HL-60 (cell line): ENCODE data around the gene ZBTB7C.

Experiments
- DNase-seq, 2 experiments: peaks; one replicate each; pipeline ENCODE4 v3.0.0-alpha.2; 2010 to 2020; ENCODE audit warnings: low read depth in 1 of 2, low spot score in 1 of 2
- H3K27ac ChIP-seq: fragments of 250-450 bp; sonication (Bioruptor Pico); replicated peaks from 2 replicates; pipeline ENCODE4 v1.5.1; 2020; ENCODE audit warnings: mild to moderate bottlenecking, moderate library complexity
- H3K27me3 ChIP-seq: fragments of 250-450 bp; sonication (Bioruptor Pico); 2 replicates; pipeline ENCODE4 v1.5.1; 2021; ENCODE audit warnings: mild to moderate bottlenecking, moderate library complexity; ENCODE audit not compliant: insufficient read depth, poor library complexity, severe bottlenecking
- H3K4me3 ChIP-seq: replicated peaks from 2 replicates; pipeline ENCODE4 v1.5.1; 2011; ENCODE audit warnings: mild to moderate bottlenecking, control low read depth, low read length; ENCODE audit not compliant: insufficient read depth
- GABPA ChIP-seq: IDR thresholded peaks from 2 replicates; pipeline ENCODE4 v1.6.1; 2012; ENCODE audit warnings: low read depth
- POLR2AphosphoS5 ChIP-seq: IDR thresholded peaks from 2 replicates; pipeline ENCODE4 v1.6.1; 2012; ENCODE audit warnings: low read depth
- SPI1 ChIP-seq: IDR thresholded peaks from 2 replicates; pipeline ENCODE4 v1.6.1; 2012; ENCODE audit warnings: low read depth, mild to moderate bottlenecking, borderline replicate concordance
- TF ChIP-seq, protein P1 (sequence below): IDR thresholded peaks from one replicate; pipeline ENCODE4 v1.5.1; 2011; ENCODE audit warnings: low read length, control low read depth, inconsistent platforms; ENCODE audit not compliant: insufficient read depth
- TF ChIP-seq, protein P2 (sequence below): IDR thresholded peaks from 2 replicates; pipeline ENCODE4 v1.6.1; 2012; ENCODE audit warnings: low read depth; ENCODE audit not compliant: insufficient replicate concordance

ZBTB7C gene

DNA sequence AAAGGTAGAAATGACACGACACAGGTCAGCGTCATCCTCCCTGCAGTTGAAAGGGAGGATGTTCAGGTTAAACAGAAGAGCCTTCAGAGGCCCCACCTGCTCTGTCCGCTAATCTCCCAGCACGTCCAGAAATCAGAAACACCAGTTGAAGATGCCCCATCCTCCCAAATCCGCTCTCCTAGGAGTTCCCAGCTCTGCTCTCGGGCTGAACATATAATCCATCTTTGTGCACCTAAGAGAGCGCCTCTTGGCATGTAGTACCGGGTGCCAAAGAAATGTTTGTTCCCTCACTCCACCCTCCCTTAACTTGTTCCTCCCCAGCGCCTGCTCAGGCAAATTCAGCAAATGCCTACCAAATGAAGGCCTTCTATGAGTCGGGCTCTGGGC is 333.5 kb downstream of the ZBTB7C start:
- H3K27ac ChIP-seq: no peak overlapping the region
- no peak for DNase-seq
- TF ChIP-seq SPI1 (no peak), POLR2AphosphoS5 (no peak), GABPA (no peak)
- TF ChIP-seq, protein P1, sequence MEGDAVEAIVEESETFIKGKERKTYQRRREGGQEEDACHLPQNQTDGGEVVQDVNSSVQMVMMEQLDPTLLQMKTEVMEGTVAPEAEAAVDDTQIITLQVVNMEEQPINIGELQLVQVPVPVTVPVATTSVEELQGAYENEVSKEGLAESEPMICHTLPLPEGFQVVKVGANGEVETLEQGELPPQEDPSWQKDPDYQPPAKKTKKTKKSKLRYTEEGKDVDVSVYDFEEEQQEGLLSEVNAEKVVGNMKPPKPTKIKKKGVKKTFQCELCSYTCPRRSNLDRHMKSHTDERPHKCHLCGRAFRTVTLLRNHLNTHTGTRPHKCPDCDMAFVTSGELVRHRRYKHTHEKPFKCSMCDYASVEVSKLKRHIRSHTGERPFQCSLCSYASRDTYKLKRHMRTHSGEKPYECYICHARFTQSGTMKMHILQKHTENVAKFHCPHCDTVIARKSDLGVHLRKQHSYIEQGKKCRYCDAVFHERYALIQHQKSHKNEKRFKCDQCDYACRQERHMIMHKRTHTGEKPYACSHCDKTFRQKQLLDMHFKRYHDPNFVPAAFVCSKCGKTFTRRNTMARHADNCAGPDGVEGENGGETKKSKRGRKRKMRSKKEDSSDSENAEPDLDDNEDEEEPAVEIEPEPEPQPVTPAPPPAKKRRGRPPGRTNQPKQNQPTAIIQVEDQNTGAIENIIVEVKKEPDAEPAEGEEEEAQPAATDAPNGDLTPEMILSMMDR: no peak
- TF ChIP-seq, protein P2, sequence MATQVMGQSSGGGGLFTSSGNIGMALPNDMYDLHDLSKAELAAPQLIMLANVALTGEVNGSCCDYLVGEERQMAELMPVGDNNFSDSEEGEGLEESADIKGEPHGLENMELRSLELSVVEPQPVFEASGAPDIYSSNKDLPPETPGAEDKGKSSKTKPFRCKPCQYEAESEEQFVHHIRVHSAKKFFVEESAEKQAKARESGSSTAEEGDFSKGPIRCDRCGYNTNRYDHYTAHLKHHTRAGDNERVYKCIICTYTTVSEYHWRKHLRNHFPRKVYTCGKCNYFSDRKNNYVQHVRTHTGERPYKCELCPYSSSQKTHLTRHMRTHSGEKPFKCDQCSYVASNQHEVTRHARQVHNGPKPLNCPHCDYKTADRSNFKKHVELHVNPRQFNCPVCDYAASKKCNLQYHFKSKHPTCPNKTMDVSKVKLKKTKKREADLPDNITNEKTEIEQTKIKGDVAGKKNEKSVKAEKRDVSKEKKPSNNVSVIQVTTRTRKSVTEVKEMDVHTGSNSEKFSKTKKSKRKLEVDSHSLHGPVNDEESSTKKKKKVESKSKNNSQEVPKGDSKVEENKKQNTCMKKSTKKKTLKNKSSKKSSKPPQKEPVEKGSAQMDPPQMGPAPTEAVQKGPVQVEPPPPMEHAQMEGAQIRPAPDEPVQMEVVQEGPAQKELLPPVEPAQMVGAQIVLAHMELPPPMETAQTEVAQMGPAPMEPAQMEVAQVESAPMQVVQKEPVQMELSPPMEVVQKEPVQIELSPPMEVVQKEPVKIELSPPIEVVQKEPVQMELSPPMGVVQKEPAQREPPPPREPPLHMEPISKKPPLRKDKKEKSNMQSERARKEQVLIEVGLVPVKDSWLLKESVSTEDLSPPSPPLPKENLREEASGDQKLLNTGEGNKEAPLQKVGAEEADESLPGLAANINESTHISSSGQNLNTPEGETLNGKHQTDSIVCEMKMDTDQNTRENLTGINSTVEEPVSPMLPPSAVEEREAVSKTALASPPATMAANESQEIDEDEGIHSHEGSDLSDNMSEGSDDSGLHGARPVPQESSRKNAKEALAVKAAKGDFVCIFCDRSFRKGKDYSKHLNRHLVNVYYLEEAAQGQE: no peak
- H3K27me3 ChIP-seq: peaks cover 7% of the 10 kb centered on the region
- no peak overlapping the region for H3K4me3 ChIP-seq

- TF ChIP-seq POLR2AphosphoS5 (no peak), SPI1 (no peak), GABPA (no peak)
- TF ChIP-seq, protein P2: no peak
- TF ChIP-seq, protein P1: no peak
- Histone ChIP-seq H3K27ac (no peak overlapping the region), H3K27me3 (peaks cover 10% of the 10 kb centered on the region), H3K4me3 (no peak overlapping the region)
- no peak for DNase-seq
Observed at GRCh38 chr18:48074929-48075706, 334.1 kb downstream of the ZBTB7C start.

GRCh38 chr18:48073211-48073930 is 335.8 kb downstream of the ZBTB7C start:
- TF ChIP-seq, protein P2: no peak
- TF ChIP-seq SPI1 (no peak), GABPA (no peak)
- TF ChIP-seq, protein P1: no peak
- H3K27ac ChIP-seq: no peak overlapping the region
- DNase-seq: no peak
- H3K27me3 ChIP-seq: peaks cover 10% of the 10 kb centered on the region
- no peak overlapping the region for H3K4me3 ChIP-seq
